ENCODE results near the gene ASB13. TPM values are rescaled to one million over a fixed set of nuclear protein-coding genes. Genes with fewer than 3 reads are reported as not detected.

Gene ASB13
- total and polyA plus RNA-seq, 2 of the 13 experiments (the other 11 are each of a cell fraction or from before 2014, with no cell fraction given): 9.3 to 15.4 TPM

DNA sequence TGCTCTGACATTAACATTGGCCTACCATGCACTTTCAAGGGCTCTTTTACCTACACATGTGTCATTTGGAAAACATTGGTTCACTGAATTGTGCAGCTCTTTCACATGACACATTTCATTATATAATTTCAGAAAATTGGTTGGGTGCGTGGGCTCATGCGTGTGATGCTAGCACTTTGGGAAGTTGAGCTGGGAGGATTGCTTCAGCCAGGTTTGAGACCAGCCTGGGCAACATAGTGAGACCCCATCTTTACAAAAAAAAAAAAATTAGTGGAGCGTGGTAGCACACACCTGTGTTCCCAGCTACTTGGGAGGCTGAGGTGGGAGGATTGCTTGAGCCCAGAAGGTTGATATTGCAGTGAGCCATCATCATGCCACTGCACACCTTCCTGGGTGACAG, 22.2 kb upstream of the ASB13 start:
- BruUV-seq (replicated peaks): no TSS peak
- in situ Hi-C loops (cut with HindIII; ENCODE audit: extremely low pct_ligation_motif_present, low pct_unique_long_range_greater_than_20kb): no loop called here

More for the DNA sequence above, 22.2 kb upstream of the ASB13 start:
- H3K36me3 ChIP-seq (replicated peaks in 1 of 2; ENCODE audit: control insufficient read depth in 1 of 2, insufficient read depth in 2 of 2, low read length in 2 of 2): no peaks in the 10 kb centered on the region
- CTCF ChIA-PET (ENCODE audit: low intra/inter-chr PET ratio, low total read pairs): no interaction called here
- no peak overlapping the region for H3K9ac ChIP-seq (ENCODE audit: insufficient read depth, low read depth, low read length)
- intact Hi-C loops (cut with micrococcal nuclease; ENCODE audit: unreplicated experiment): no loop called here
- H3K27me3 ChIP-seq (ENCODE audit: control insufficient read depth in 1 of 2, insufficient read depth in 2 of 2, low read length in 2 of 2): no peaks in the 10 kb centered on the region; a peak in 2 of 5 replicates
- no peaks in the 10 kb centered on the region for H3K9me3 ChIP-seq (ENCODE audit: low read length)
- no peak overlapping the region for H3K4me3 ChIP-seq (replicated peaks in 1 of 3; ENCODE audit: insufficient read depth in 1 of 3, low read depth in 2 of 3, low read length in 3 of 3)
- POLR2A ChIA-PET: no interaction called here
- peaks cover 84% of the 10 kb centered on the region for H3K79me2 ChIP-seq (ENCODE audit: insufficient read depth, low read length)
- no peak overlapping the region for H3K4me2 ChIP-seq (ENCODE audit: low read depth, low read length)
- TF ChIP-seq, protein P1, sequence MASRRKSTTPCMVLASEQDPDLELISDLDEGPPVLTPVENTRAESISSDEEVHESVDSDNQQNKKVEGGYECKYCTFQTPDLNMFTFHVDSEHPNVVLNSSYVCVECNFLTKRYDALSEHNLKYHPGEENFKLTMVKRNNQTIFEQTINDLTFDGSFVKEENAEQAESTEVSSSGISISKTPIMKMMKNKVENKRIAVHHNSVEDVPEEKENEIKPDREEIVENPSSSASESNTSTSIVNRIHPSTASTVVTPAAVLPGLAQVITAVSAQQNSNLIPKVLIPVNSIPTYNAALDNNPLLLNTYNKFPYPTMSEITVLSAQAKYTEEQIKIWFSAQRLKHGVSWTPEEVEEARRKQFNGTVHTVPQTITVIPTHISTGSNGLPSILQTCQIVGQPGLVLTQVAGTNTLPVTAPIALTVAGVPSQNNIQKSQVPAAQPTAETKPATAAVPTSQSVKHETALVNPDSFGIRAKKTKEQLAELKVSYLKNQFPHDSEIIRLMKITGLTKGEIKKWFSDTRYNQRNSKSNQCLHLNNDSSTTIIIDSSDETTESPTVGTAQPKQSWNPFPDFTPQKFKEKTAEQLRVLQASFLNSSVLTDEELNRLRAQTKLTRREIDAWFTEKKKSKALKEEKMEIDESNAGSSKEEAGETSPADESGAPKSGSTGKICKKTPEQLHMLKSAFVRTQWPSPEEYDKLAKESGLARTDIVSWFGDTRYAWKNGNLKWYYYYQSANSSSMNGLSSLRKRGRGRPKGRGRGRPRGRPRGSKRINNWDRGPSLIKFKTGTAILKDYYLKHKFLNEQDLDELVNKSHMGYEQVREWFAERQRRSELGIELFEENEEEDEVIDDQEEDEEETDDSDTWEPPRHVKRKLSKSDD (CRISPR knock-in tag; IDR thresholded peaks at IDR 0.05; ENCODE audit: low read depth): no peak
- TF ChIP-seq ZNF121 (CRISPR knock-in tag; IDR thresholded peaks at IDR 0.05): peak; percentile 70
- TF ChIP-seq, protein P2, sequence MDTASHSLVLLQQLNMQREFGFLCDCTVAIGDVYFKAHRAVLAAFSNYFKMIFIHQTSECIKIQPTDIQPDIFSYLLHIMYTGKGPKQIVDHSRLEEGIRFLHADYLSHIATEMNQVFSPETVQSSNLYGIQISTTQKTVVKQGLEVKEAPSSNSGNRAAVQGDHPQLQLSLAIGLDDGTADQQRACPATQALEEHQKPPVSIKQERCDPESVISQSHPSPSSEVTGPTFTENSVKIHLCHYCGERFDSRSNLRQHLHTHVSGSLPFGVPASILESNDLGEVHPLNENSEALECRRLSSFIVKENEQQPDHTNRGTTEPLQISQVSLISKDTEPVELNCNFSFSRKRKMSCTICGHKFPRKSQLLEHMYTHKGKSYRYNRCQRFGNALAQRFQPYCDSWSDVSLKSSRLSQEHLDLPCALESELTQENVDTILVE (CRISPR knock-in tag; IDR thresholded peaks at IDR 0.05): no peak
- no peak for TF ChIP-seq GTF2F1 (IDR thresholded peaks at IDR 0.05; ENCODE audit: low read length)
- no peak for TF ChIP-seq ZNF672 (CRISPR knock-in tag; IDR thresholded peaks at IDR 0.05)
- no peak for TF ChIP-seq TCF12 (IDR thresholded peaks at IDR 0.05)
- TF ChIP-seq TCF12 (CRISPR knock-in tag; IDR thresholded peaks at IDR 0.05): no peak
- TF ChIP-seq ZNF788 (CRISPR knock-in tag; IDR thresholded peaks at IDR 0.05; ENCODE audit: borderline replicate concordance): no peak
- H2AFZ ChIP-seq (ENCODE audit: low read length): no peak overlapping the region
- WGBS (ENCODE audit: low lambda C conversion rate): 98% methylated on average over 3 of the region's 3 CpGs
- peaks cover 56% of the 10 kb centered on the region for H3K4me1 ChIP-seq (ENCODE audit: insufficient read depth, low read length)
- DNase-seq (ENCODE audit: low spot score) (no peak), FAIRE-seq (no peak), ATAC-seq (no peak)
- H3K27ac ChIP-seq (ENCODE audit: extremely low read length, insufficient read depth, low read length): no peak overlapping the region
- H4K20me1 ChIP-seq (ENCODE audit: insufficient read depth, low read length): peaks cover 12% of the 10 kb centered on the region; the same call in 1 of the 2 replicates
